Mucosa of stomach (tissue), 1 donor: ENCODE data around the gene SMG5.

Experiments used
- H3K27me3 ChIP-seq: one replicate; pipeline ENCODE4 v1.7.0; 2013; ENCODE audit warnings: mild to moderate bottlenecking, low read length; ENCODE audit not compliant: control insufficient read depth, insufficient read depth
- H3K36me3 ChIP-seq: one replicate; pipeline ENCODE4 v1.7.0; 2013; ENCODE audit warnings: low read length; ENCODE audit not compliant: control insufficient read depth, insufficient read depth
- H3K4me1 ChIP-seq: one replicate; pipeline ENCODE4 v1.7.0; 2013; ENCODE audit warnings: mild to moderate bottlenecking, low read length; ENCODE audit not compliant: control insufficient read depth, insufficient read depth
- H3K4me3 ChIP-seq: one replicate; pipeline ENCODE4 v1.7.0; 2013; ENCODE audit warnings: low read length
- H3K9ac ChIP-seq: one replicate; pipeline ENCODE4 v1.7.0; 2013; ENCODE audit warnings: mild to moderate bottlenecking, low read length, moderate library complexity
- H3K9me3 ChIP-seq: one replicate; pipeline ENCODE4 v1.7.0; 2013; ENCODE audit warnings: mild to moderate bottlenecking, low read length, moderate library complexity; ENCODE audit not compliant: control insufficient read depth
- donor health status: Pancreatic carcinoma.

The SMG5 gene

GRCh38 chr1:156248323-156248683 lies 34.3 kb downstream of the SMG5 start:
- H3K9ac ChIP-seq: no peak overlapping the region
- no peaks in the 10 kb centered on the region for H3K9me3 ChIP-seq
- no peak overlapping the region for H3K4me3 ChIP-seq
- peaks cover 27% of the 10 kb centered on the region for H3K27me3 ChIP-seq
- H3K4me1 ChIP-seq: peaks cover 32% of the 10 kb centered on the region
- H3K36me3 ChIP-seq: peaks cover 24% of the 10 kb centered on the region

GRCh38 chr1:156247460-156248322 lies 34.9 kb downstream of the SMG5 start, which contains the start of gene PAQR6:
Gene PAQR6 (minus strand): TSS chr1:156248056. CDS start chr1:156246731, 1,325 bp downstream.
- H3K4me3 ChIP-seq: no peak within 1 kb of the TSS
- H3K9me3 ChIP-seq: no peaks in the 10 kb centered on the region
- peaks cover 27% of the 10 kb centered on the region for H3K27me3 ChIP-seq
- H3K9ac ChIP-seq: no peak within 1 kb of the TSS
- peaks cover 24% of the 10 kb centered on the region for H3K36me3 ChIP-seq
- peaks cover 32% of the 10 kb centered on the region for H3K4me1 ChIP-seq

GRCh38 chr1:156246781-156247459 lies 35.7 kb downstream of the SMG5 start:
- no peak overlapping the region for H3K9ac ChIP-seq
- peaks cover 27% of the 10 kb centered on the region for H3K27me3 ChIP-seq
- peaks cover 32% of the 10 kb centered on the region for H3K4me1 ChIP-seq
- H3K36me3 ChIP-seq: peaks cover 17% of the 10 kb centered on the region
- no peak overlapping the region for H3K4me3 ChIP-seq
- no peaks in the 10 kb centered on the region for H3K9me3 ChIP-seq

- Histone ChIP-seq H3K9me3 (no peaks in the 10 kb centered on the region), H3K9ac (peak overlapping the region; percentile 47), H3K4me1 (peaks cover 32% of the 10 kb centered on the region), H3K27me3 (peaks cover 27% of the 10 kb centered on the region), H3K4me3 (no peak overlapping the region), H3K36me3 (peaks cover 11% of the 10 kb centered on the region)
Measured at GRCh38 chr1:156246241-156246780, 36.3 kb downstream of the SMG5 start.

- Histone ChIP-seq H3K4me1 (peaks cover 32% of the 10 kb centered on the region), H3K4me3 (no peak overlapping the region), H3K9ac (peak overlapping the region; percentile 47), H3K9me3 (no peaks in the 10 kb centered on the region), H3K36me3 (peaks cover 4% of the 10 kb centered on the region), H3K27me3 (peaks cover 27% of the 10 kb centered on the region)
Measured at GRCh38 chr1:156245451-156246232, 37.0 kb downstream of the SMG5 start.

- peaks cover 27% of the 10 kb centered on the region for H3K27me3 ChIP-seq
- H3K9me3 ChIP-seq: no peaks in the 10 kb centered on the region
- peak overlapping the region; percentile 47 for H3K9ac ChIP-seq
- no peak overlapping the region for H3K4me3 ChIP-seq
- H3K36me3 ChIP-seq: no peaks in the 10 kb centered on the region
- H3K4me1 ChIP-seq: peaks cover 32% of the 10 kb centered on the region
Measured at GRCh38 chr1:156244712-156245111, 37.9 kb downstream of the SMG5 start.

- peaks cover 27% of the 10 kb centered on the region for H3K27me3 ChIP-seq
- H3K36me3 ChIP-seq: no peaks in the 10 kb centered on the region
- peaks cover 32% of the 10 kb centered on the region for H3K4me1 ChIP-seq
- H3K9me3 ChIP-seq: no peaks in the 10 kb centered on the region
- H3K9ac ChIP-seq: no peak overlapping the region
- H3K4me3 ChIP-seq: no peak overlapping the region
Measured at GRCh38 chr1:156244126-156244525, 38.5 kb downstream of the SMG5 start.

- peaks cover 27% of the 10 kb centered on the region for H3K27me3 ChIP-seq
- H3K9ac ChIP-seq: no peak overlapping the region
- no peaks in the 10 kb centered on the region for H3K36me3 ChIP-seq
- no peak overlapping the region for H3K4me3 ChIP-seq
- peaks cover 27% of the 10 kb centered on the region for H3K4me1 ChIP-seq
- no peaks in the 10 kb centered on the region for H3K9me3 ChIP-seq
Measured at GRCh38 chr1:156242738-156243137, 39.9 kb downstream of the SMG5 start.

- H3K27me3 ChIP-seq: peaks cover 22% of the 10 kb centered on the region
- H3K9ac ChIP-seq: no peak within 1 kb of the TSS
- H3K9me3 ChIP-seq: no peaks in the 10 kb centered on the region
Measured at GRCh38 chr1:156241926-156242325, 40.7 kb downstream of the SMG5 start, which contains the start of gene BGLAP. Gene BGLAP (plus strand): TSS chr1:156242184. CDS start chr1:156242232, 48 bp downstream.

GRCh38 chr1:156241311-156241811 lies 41.3 kb downstream of the SMG5 start:
- Histone ChIP-seq H3K4me3 (no peak overlapping the region), H3K4me1 (peaks cover 14% of the 10 kb centered on the region), H3K36me3 (no peaks in the 10 kb centered on the region), H3K27me3 (peaks cover 16% of the 10 kb centered on the region), H3K9me3 (no peaks in the 10 kb centered on the region), H3K9ac (no peak overlapping the region)

More at GRCh38 chr1:156241926-156242325, 40.7 kb downstream of the SMG5 start, which contains the start of gene BGLAP:
- no peak within 1 kb of the TSS for H3K4me3 ChIP-seq
- no peaks in the 10 kb centered on the region for H3K36me3 ChIP-seq
- H3K4me1 ChIP-seq: peaks cover 20% of the 10 kb centered on the region

- H3K9ac ChIP-seq: no peak overlapping the region
- no peaks in the 10 kb centered on the region for H3K36me3 ChIP-seq
Measured at GRCh38 chr1:156238248-156238647, 44.4 kb downstream of the SMG5 start.

More at GRCh38 chr1:156238248-156238647, 44.4 kb downstream of the SMG5 start:
- Histone ChIP-seq H3K9me3 (no peaks in the 10 kb centered on the region), H3K4me3 (no peak overlapping the region), H3K27me3 (no peaks in the 10 kb centered on the region), H3K4me1 (no peaks in the 10 kb centered on the region)
